MV-4-11 (cell line): ENCODE measurements around the gene GPR39.
A peak's percentile ranks its signal among the peaks of the same experiment; 100 is the strongest.

Experiments used
- DNase-seq: peaks from one replicate; lab custom pipeline; 2025; lab: John Stamatoyannopoulos, UW

Gene GPR39

DNA sequence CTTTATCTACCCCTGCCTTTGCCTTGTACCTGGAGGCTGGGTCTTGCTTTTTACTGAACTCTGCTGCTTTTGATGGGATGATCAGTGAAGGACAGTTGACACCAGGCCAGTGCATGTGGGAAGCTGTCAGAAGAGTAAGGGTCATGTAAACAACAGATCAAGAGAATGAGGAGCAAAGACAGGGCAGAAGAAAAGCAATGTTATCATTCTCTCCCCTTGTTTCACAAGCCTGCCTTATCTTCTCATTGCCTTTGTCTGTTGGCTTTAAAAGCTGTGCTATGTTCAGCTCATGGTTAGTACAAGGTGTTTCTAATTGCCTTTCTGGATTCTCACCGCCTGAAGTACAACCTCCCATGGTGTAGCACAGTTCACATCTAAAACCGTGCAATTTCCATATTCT is 225.8 kb downstream of the GPR39 start:
- DNase-seq: no peak

DNA sequence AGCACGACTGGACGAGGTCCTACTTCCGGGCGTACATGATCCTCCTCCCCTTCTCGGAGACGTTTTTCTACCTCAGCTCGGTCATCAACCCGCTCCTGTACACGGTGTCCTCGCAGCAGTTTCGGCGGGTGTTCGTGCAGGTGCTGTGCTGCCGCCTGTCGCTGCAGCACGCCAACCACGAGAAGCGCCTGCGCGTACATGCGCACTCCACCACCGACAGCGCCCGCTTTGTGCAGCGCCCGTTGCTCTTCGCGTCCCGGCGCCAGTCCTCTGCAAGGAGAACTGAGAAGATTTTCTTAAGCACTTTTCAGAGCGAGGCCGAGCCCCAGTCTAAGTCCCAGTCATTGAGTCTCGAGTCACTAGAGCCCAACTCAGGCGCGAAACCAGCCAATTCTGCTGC is 228.6 kb downstream of the GPR39 start:
- DNase-seq: no peak

DNA sequence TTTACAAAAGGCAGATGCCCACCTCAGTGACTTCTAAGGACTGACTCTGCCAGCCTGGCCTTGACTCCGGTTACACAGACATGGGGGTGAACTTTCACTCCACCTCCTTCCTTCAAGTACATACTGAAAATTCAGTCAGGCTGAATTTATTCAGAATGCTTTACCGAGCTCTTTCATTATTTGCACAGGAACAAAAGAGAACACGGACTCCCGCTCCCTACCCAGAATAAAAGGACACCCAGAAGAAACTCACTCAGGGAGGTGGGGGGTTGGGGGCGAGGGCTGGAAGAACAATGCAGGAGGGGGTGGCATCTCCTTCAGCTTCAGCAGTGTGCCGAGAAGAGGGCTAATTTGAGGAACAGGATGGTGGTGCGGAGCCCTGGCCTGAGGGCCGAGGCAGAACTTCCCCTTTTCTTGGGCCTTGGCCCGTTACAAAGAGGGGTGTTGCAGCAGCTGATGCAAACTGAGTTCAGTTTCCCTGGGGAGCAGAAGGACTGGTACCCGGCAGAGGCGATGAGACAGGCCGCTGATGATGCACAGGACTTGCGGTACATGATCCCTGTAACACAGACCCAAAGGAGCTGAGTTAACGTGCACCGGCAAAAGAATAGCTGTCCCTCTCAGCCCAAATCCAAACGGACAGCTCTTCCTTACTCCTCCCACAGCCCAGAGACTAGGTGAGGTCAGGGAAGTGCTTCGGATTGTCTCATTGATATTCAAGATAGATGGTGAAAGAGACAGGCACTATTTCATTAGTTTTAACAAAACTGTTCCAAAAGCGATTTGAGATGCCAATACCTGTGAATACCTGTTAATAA is 229.3 kb downstream of the GPR39 start:
- DNase-seq: peak; percentile 83

DNA sequence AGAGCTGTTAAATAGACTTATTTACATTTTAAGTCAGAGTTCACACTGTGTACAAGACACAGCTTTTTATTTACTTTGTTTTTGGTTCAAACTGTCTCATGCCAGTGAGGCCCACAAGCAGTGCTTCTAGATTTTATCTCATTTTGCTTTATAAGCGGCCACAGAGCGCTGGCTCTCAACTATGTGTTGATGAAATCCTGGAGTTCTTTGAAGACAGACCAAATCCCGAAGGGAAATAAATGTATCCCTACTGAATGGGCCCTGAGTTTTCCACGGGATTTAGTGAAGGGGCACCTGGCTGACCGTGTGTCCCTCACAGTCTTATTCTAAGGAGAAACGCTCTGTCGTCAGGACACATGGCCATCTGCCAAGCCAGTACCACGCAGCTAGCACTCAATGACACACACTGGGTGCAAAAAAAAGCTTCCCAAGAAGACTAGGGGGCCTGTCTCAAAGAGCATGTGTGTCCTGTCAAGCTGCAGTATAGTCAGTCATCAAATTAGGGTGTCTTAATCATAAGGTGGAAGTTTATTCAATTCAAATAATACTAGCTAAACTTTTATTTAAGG is 230.0 kb downstream of the GPR39 start:
- no peak for DNase-seq

DNA sequence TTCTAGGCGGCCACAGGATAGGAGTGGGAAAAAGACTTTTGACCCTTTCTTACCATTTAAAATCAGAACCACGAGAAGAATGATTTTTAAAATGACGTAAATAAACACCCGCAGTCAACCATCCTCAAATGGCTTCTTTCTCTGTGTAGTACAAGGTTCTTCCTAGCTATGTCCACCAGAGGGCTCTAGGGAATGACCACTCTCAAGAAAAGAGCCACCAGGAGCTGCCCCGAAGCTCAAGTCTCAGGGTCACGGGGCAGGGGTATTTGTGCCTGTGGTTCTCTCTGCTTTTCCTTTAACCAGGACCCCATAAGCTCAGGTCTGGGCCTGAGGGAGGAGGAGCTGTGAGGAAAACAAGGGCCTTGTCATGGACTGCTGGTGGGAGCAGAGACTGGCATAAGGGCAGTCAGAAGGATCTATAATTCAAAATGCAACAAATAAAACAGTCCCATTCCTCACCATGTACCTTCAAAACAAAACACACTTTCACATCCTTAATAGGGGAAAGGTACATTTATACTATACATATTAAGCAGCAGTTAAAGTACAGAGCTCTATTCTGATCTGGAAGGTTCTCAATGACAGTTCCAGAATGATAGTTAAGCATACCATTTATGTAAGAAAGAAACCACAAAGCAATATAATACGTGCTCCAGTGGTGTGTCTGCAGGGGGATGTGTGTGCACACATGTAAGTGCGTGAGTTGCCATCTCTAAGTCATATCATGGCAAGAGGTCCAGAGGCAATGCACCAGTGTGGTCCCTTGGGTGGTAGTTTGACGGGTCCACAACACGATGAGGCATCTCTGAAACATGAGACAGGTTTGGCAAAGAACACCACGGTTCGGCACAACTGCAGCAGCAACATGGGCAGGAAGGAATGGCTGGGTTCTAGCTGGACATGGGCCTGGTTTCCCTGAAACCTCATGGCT is 234.8 kb downstream of the GPR39 start:
- DNase-seq: peak; percentile 9

DNA sequence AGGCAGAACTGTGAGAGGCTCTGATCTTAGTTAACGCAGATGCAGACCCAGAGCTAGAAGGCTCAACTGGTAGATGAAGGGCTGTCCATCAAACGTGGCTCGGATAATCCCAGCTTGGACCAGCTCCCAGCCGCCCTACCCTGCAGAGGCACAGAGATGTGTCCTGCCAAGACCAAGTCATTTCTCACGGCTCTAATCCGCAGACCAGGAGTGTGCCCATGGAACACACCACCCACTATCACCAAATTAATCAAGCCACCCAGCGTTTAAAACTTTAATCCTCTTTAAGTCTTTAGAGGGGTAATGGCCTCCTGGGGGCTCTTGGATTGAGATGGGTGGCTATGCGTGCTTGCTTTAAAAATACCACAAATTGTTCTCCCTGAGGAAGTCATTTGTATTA is 235.9 kb downstream of the GPR39 start:
- DNase-seq: no peak

DNA sequence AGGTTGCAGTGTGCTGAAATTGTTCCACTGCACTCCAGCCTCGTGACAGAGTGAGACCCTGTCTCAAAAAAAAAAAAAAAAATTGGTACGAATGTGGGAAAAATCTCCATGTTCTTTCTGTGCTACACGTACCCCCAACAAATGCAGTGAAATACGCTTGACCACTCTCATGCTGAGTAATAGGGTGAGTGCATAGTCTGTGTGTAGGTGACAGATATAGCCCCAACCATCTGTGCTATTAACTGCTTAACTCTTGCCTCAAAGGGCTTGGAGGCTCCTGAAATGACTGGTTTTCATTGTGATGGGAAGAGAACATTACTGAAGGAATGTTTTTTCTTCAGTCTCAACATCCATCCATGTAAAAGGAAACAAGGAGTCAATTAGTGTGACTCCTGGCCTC is 237.7 kb downstream of the GPR39 start:
- DNase-seq: no peak

DNA sequence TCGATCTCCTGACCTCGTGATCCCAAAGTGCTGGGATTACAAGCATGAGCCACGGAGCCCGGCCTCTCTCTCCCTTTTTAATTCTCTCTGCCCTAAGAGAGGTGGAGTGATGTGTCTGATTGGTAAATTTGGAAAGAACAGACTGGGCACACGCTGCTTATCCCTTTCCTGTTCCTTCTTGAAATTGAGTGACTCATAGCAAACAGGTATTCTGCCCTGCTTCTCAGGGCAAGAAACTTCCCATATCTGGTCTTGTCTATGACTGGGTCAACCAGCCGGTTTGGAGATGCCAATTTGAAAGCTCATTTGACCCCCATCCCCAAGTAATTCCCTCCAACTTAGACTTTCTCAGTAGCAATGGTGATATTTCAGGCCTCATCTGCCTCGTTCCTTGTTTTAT is 238.4 kb downstream of the GPR39 start:
- no peak for DNase-seq

DNA sequence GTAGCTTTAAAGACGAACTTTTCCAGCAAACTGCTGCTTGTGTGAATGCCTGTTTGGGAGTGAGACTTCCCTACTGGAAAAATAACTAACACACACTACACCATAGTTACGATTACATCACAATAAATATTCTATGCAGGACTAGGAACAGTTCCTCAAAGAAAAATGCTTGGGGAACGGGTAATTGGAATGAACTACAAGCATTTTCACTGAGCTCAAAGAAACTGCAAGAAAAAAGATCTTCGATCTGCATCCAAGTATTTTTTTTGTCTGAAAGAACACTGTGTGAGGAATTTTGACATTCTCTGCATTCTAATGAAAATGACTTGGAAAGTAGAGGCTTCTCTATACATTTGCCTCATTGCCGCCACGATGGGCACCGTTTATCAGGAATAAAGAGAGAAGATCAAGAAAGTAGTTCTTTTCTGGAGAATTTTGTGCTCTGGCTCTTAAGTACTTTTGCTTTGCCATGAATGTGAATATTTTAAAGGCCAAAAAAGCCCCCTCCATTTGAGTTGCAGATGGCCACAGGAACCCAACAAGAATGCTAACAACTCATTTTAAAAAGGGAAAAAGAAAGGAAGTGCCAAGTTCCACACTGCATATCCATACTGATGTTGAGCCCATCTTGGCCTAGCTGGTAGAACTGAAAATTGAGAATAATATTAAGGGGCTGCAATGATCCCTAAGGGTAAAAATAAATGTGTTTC is 239.8 kb downstream of the GPR39 start:
- no peak for DNase-seq

DNA sequence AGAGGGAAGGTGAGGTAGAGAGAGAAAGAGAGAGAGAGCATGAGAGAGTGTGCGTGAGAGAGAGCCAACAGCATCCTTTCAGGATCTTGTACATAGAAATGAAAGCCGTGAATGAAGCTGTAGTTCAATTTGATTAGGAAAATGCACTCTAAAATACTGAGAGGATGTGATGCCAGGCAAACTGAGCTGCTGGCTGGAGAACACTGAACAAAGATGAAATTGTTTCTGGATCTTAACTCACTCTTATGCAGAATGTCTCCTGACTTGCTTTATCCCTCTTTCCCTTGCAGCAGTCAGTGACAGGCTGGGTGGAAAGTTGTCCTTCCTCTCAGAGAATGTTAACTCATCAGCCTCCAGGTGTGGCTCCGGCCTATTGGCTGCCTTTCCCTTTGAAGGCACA is 242.7 kb downstream of the GPR39 start:
- DNase-seq: no peak

DNA sequence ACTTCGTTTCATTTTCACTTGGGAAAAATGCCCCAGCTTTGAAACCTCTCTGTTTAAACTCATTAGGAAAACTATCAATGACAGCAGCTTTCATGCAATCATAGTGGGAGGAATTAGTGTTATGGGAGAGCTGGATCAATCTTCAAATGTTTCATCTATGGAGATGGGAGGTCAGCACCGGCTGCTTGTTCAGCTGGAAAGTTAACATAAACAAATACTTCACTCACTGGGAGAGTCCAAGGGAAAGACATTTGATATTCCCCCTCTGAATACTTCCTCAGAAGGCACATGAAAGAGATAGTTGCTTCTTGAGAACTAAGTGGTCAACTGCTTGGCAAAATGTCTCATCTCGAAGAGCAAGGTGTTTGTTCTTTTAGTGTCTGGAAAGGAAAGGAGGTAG is 246.1 kb downstream of the GPR39 start:
- DNase-seq: no peak

DNA sequence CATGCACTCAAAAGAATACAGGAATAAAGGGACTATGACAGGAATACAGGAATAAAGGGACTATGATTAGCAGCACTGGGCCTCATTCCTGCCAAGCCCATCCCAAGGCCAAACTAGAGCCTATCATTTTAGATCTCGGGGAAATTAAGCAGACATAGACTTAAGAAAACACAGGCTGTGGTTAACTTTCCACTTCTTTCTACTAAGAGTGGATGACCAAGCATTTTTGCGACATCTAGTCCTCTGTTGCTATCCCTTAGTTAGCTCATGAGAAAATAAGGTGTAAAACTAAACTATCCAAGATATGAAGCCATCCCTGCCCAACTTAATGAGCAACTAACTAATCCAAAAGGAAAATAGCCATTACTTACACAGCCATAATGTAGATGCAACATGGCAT is 247.5 kb downstream of the GPR39 start:
- DNase-seq: no peak

DNA sequence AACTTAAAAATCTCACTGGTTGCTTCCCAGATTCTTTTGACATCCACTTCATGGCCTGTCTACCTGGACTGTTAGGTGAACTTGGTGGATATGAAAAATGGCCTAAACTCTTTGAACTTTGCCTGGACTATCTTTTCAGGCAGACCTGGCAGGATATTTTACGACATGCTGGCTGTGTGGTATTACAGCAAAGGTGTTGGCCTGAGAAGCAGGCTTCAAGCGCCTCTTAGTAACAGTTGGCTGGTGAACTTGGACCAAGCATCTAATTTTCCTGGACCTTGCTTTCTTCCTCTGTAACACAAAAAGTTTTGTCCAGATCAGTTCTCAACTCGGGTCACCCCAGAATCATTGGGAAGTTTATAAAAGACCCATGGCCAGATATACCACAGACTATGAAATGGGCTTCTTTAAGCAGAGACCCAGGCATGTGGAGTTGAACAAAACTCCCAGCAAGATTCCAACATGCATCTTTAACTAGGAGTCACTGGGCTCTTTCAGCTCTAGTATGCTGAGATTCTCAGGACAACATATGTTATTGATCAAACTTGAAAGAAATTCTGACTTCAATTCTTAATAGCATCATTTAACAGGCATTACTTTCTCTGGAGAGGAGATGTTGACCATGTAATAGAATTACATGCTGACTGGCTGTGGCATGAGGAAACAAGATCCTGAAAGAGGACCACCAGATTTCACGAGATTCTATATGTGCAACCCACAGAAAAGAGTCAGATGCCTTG is 249.0 kb downstream of the GPR39 start:
- no peak for DNase-seq

DNA sequence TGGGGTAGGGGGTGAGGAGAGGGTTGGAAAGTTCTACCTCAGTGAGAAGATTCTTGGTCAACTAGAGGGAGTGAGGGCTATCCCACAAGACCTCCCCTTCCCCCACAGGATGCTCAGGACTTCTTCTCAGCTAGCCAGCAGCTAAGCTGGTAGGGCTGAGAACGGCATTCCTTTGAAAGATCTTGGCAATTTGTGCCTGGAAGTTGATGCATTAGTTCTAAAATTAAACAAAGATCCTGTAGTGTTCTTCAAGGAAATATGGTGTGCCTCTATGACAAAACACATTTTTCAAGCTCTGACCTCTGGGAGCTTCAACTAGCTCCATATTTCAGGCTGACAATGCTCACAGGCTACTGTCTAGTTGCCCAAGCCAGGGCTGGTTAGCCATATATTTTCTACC is 251.1 kb downstream of the GPR39 start:
- no peak for DNase-seq

DNA sequence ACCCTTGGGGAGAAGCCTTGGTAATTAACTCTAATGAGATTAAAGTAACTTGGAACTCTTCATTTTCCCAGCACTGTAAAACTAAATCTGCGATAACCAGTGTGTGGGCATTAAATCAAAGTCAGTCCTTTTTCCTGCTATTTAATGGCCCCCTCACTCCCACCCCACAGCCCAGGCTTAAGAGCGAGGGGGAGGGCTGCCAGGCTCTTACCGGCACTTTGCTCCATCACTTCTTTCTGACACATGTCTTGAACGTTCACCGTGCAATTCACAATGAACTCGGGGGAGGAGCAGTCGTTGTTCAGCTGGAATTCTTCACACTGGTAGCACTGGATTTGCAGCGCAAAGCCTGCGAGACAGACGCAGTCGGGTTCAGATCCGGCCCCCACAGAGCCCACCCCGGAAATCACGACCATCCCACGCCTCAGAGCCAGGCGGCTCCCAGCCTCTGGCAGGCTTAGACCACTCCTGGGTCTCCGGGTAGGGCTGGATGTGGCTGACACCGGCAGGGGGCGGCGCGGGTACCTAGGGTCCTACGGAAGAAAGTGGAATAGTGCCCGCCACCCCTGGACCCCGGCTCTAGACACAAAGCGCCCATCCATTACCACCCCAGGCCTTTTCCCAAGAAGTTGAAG is 251.7 kb downstream of the GPR39 start:
- no peak for DNase-seq

DNA sequence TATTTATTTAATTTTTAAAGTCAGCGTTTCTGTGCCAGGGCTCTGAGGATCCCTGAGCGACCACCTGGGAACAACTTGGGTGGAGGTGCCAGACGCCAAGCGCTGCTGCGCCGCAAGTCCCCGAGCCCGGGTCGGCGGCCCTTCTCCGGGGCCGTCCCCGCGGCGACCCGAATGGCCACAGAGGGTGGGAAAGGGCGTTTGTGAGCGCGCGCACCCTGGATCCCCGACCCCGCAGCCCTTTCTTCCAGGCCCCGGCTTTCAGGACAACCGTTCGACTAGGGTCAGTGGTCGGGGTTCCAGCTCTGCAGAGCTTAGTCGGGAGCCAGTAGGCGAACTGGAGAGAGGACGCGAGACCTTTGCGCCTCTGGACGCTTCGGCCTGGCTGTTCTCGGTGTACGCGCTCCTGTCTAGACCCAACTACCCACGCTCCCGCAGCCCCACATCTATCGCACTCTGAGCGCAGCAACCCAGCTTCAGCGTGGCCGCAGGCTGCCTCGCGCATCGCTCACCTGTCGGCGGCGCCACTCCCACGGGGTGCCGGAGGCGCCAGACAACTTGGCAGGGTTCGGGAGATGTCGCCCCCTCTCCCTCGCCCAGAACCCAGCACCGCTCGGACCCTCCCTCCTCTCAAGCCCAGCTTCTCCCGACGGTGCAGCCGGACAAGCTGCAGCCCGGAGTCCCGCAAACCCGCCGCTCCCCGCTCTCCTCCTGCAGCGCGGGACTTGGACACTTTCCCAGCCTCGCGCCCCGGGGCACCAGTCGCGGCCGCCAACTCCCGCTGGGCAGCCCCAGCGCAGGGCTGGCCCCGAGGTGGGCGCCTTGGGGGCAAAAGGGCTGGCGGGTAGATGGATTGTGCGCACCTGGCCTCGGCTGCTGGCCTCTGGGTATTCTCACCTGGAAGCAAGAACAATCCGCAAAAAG is 252.6 kb downstream of the GPR39 start:
- no peak for DNase-seq

DNA sequence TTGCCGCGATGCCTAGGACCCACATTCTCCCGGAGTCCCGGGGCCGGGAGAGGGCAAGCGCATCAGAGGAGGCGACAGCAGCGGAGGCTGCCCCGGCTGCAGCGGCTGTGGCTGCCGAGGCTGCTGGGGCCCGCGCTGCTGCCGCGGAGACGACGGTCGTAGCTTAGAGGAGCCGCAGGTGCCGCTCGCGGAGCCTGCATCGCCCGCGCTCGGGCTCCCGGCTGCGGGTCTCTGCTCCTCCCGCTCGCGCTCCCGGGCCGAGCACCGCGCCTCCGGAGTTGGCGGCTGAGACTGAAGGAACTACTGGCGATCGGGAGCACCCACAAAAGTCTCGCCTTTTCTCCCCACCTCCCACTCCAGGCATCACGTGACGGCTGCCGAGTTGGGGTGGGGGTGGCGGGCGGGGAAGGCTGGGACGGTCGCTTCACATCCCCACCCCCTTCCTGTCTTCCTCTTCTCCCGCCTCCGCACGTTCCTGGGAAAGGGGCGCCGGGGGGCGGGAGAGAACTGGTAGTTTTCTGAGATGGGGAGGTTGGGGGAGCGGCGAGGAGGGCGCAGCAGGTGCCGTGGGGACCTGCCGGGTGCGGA is 253.4 kb downstream of the GPR39 start, which contains the start of gene LYPD1:
Gene LYPD1, minus strand, starts transcription at position 298 of the 588 bp plus-strand sequence. Its CDS starts 273 bp downstream, at position 25.
- DNase-seq: no peak

DNA sequence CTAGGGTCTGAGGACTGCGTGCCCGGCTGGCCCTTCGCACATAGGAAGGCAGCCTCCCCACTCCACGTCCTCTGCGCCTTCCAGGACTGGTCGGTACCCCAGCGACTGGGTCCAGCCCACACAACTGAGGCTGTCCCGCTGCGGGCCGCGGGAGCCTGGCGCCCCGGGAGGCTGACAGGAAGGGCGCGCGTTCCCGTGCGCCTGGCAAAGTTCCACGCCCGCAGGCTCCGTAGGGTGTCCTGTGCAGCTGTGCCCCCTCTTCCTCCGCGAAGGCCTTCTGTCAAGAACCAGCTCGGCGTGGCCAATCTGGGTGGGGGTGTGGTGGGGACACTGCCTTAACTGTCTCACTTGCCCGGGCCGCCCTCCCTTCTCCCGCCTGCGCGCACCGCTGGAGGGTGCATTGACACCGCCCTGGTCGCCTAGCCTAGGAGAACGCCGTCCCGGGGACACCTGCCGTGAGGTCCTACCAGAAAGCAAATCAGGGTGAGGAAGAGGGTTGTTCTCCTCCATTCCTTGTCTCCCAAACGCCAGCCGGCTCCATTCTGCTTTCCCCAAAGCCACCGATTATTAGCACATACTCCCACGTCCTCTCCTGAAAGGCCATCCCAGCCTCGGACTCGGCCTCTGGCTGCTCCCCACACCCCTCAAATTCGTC is 254.0 kb downstream of the GPR39 start:
- no peak for DNase-seq
